GM20431 (cell line): ENCODE data around the gene HPS6.
"Not testable (repeated sequence)": the region's sequence is repeated elsewhere in the genome, so short reads cannot be mapped to it uniquely, and the experiment has no call there.

Experiments
- in situ Hi-C: fragments of 300-500 bp; cut with MseI, MboI; formaldehyde crosslinking; loops from one replicate; pipeline ENCODE4 v1.15.0; 2020; ENCODE audit warnings: low sequenced_read_pairs; ENCODE audit not compliant: unreplicated experiment

The HPS6 gene

GRCh38 chr10:102064868-102065560, at the start of gene HPS6:
Gene HPS6, plus strand, starts transcription at chr10:102065349. Its CDS starts 126 bp downstream, at chr10:102065475.
- in situ Hi-C loops = no loop called here

GRCh38 chr10:102016416-102016815, 48.7 kb upstream of the HPS6 start:
- in situ Hi-C loops = loop anchor here (10.0 kb wide), 2 partner anchors 122 to 182 kb away; no protein-coding TSS in a partner anchor

GRCh38 chr10:102017295-102017694, 47.9 kb upstream of the HPS6 start:
- in situ Hi-C loops = loop anchor here (10.0 kb wide), 2 partner anchors 122 to 182 kb away; no protein-coding TSS in a partner anchor

- in situ Hi-C loops = no loop called here
Observed at GRCh38 chr10:102020938-102021337, 44.2 kb upstream of the HPS6 start.

GRCh38 chr10:102024799-102025198, 40.4 kb upstream of the HPS6 start:
- in situ Hi-C loops = no loop called here

- in situ Hi-C loops = no loop called here
Observed at GRCh38 chr10:102027261-102027660, 37.9 kb upstream of the HPS6 start.

GRCh38 chr10:102033787-102034186, 31.4 kb upstream of the HPS6 start:
- in situ Hi-C loops = no loop called here

- in situ Hi-C loops = not testable (repeated sequence)
Observed at GRCh38 chr10:102035807-102036206, 29.3 kb upstream of the HPS6 start.

- in situ Hi-C loops = no loop called here
Observed at GRCh38 chr10:102038410-102038809, 26.7 kb upstream of the HPS6 start.

- in situ Hi-C loops = no loop called here
Observed at GRCh38 chr10:102040305-102041050, 24.7 kb upstream of the HPS6 start.

- in situ Hi-C loops = no loop called here
Observed at GRCh38 chr10:102045292-102045691, 19.9 kb upstream of the HPS6 start.

GRCh38 chr10:102046095-102046494, 19.1 kb upstream of the HPS6 start:
- in situ Hi-C loops = no loop called here

GRCh38 chr10:102054881-102055646, 10.1 kb upstream of the HPS6 start:
- in situ Hi-C loops = not testable (repeated sequence)

- in situ Hi-C loops = no loop called here
Observed at GRCh38 chr10:102055647-102056419, 9.3 kb upstream of the HPS6 start, which contains the start of gene ARMH3. Gene ARMH3, minus strand, starts transcription at chr10:102056173. Its CDS starts 16,059 bp downstream, at chr10:102040114.

- in situ Hi-C loops = no loop called here
Observed at GRCh38 chr10:102059987-102060386, 5.2 kb upstream of the HPS6 start.

- in situ Hi-C loops = no loop called here
Observed at GRCh38 chr10:102064503-102064867, 664 bp upstream of the HPS6 start.

- in situ Hi-C loops = no loop called here
Observed at GRCh38 chr10:102065561-102066398, 631 bp downstream of the HPS6 start.

- in situ Hi-C loops = no loop called here
Observed at GRCh38 chr10:102066399-102067088, 1.4 kb downstream of the HPS6 start.
